OCI-M1 (cell line): ENCODE results near the gene ZEB2.

Experiments used
- DNase-seq: peaks from one replicate; lab custom pipeline; 2025; lab: John Stamatoyannopoulos, UW

The ZEB2 gene

GRCh38 chr2:144449028-144449406 is 70.9 kb downstream of the ZEB2 start:
- no peak for DNase-seq

GRCh38 chr2:144448389-144449027 is 71.4 kb downstream of the ZEB2 start:
- no peak for DNase-seq

GRCh38 chr2:144447535-144447934 is 72.4 kb downstream of the ZEB2 start:
- DNase-seq = no peak

GRCh38 chr2:144446136-144446535 is 73.8 kb downstream of the ZEB2 start:
- DNase-seq = no peak

GRCh38 chr2:144445196-144445595 is 74.7 kb downstream of the ZEB2 start:
- DNase-seq = no peak

GRCh38 chr2:144443837-144444817 is 75.8 kb downstream of the ZEB2 start:
- peak; percentile 65 for DNase-seq

GRCh38 chr2:144441711-144442141 is 78.2 kb downstream of the ZEB2 start:
- peak; percentile 88 for DNase-seq

- no peak for DNase-seq
Observed at GRCh38 chr2:144439993-144440392, 79.9 kb downstream of the ZEB2 start.

GRCh38 chr2:144438801-144439631 is 80.9 kb downstream of the ZEB2 start:
- no peak for DNase-seq

- DNase-seq = no peak
Observed at GRCh38 chr2:144437636-144438035, 82.3 kb downstream of the ZEB2 start.

GRCh38 chr2:144434425-144435222 is 85.3 kb downstream of the ZEB2 start:
- DNase-seq = peak; percentile 27

GRCh38 chr2:144432921-144433320 is 87.0 kb downstream of the ZEB2 start:
- DNase-seq = no peak

GRCh38 chr2:144431998-144432397 is 87.9 kb downstream of the ZEB2 start:
- DNase-seq = no peak

GRCh38 chr2:144431392-144431783 is 88.5 kb downstream of the ZEB2 start:
- DNase-seq = no peak

GRCh38 chr2:144430722-144431391 is 89.1 kb downstream of the ZEB2 start:
- no peak for DNase-seq

GRCh38 chr2:144429396-144430112 is 90.4 kb downstream of the ZEB2 start:
- no peak for DNase-seq

GRCh38 chr2:144426981-144427479 is 92.9 kb downstream of the ZEB2 start:
- DNase-seq = no peak

- no peak for DNase-seq
Observed at GRCh38 chr2:144426355-144426754, 93.6 kb downstream of the ZEB2 start.

- DNase-seq = no peak
Observed at GRCh38 chr2:144424559-144425240, 95.2 kb downstream of the ZEB2 start.
